ENCODE measurements around the gene DNAJB9.

The DNAJB9 gene

GRCh38 chr7:108589874-108590273 is 20.2 kb downstream of the DNAJB9 start:
- Histone ChIP-seq H3K9me3 (replicated peaks; ENCODE audit: low read length) (no peaks in the 10 kb centered on the region), H3K36me3 (ENCODE audit: insufficient read depth, low read length) (no peaks in the 10 kb centered on the region), H3K4me1 (ENCODE audit: control insufficient read depth, insufficient read depth, low read length) (no peaks in the 10 kb centered on the region), H3K4me2 (ENCODE audit: low read length) (no peak overlapping the region), H3K9ac (ENCODE audit: low read depth, low read length) (no peak overlapping the region), H3K4me3 (ENCODE audit: low read length) (no peak overlapping the region), H3K27me3 (ENCODE audit: control insufficient read depth, insufficient read depth, low read length) (peaks cover 16% of the 10 kb centered on the region)

- peaks cover 13% of the 10 kb centered on the region for H3K27me3 ChIP-seq (ENCODE audit: control insufficient read depth, insufficient read depth, low read length)
- H3K9ac ChIP-seq (ENCODE audit: low read depth, low read length) = no peak overlapping the region
- H3K4me3 ChIP-seq (ENCODE audit: low read length) = no peak overlapping the region
- H3K36me3 ChIP-seq (ENCODE audit: insufficient read depth, low read length) = no peaks in the 10 kb centered on the region
- H3K9me3 ChIP-seq (replicated peaks; ENCODE audit: low read length) = no peaks in the 10 kb centered on the region
- no peak overlapping the region for H3K4me2 ChIP-seq (ENCODE audit: low read length)
- H3K4me1 ChIP-seq (ENCODE audit: control insufficient read depth, insufficient read depth, low read length) = no peaks in the 10 kb centered on the region
These were observed 20.9 kb downstream of the DNAJB9 start for GRCh38 chr7:108590606-108591005.

GRCh38 chr7:108592646-108593201 is 23.1 kb downstream of the DNAJB9 start:
- H3K27me3 ChIP-seq (ENCODE audit: control insufficient read depth, insufficient read depth, low read length) = peaks cover 4% of the 10 kb centered on the region

DNA sequence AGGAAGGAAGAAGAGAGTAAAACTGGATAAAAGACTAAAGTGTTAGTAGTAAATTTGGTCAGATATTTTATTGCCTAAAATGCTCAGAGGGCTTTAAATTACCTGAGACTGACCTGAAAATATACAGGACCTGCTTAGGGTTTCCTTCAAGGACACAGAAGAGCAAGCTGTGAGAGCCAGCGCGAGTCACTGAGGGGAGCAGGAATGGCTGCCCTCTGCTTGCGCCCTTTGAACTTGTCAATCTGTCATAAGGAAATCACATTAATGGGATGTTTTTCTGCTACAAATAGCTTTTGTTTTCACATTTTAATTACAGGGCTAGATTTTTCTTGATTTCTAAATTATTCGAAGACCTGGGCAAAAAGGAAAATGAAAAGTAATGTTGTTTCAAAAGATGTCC is 26.9 kb downstream of the DNAJB9 start:
- Histone ChIP-seq H3K4me1 (ENCODE audit: control insufficient read depth, insufficient read depth, low read length) (no peaks in the 10 kb centered on the region), H3K4me3 (ENCODE audit: low read length) (no peak overlapping the region), H3K27me3 (ENCODE audit: control insufficient read depth, insufficient read depth, low read length) (peaks cover 34% of the 10 kb centered on the region), H3K9me3 (replicated peaks; ENCODE audit: low read length) (no peaks in the 10 kb centered on the region), H3K9ac (ENCODE audit: low read depth, low read length) (no peak overlapping the region), H3K4me2 (ENCODE audit: low read length) (no peak overlapping the region), H3K36me3 (ENCODE audit: insufficient read depth, low read length) (no peaks in the 10 kb centered on the region)

More at GRCh38 chr7:108592646-108593201, 23.1 kb downstream of the DNAJB9 start:
- Histone ChIP-seq H3K4me2 (ENCODE audit: low read length) (no peak overlapping the region), H3K4me1 (ENCODE audit: control insufficient read depth, insufficient read depth, low read length) (no peaks in the 10 kb centered on the region), H3K9ac (ENCODE audit: low read depth, low read length) (no peak overlapping the region), H3K36me3 (ENCODE audit: insufficient read depth, low read length) (no peaks in the 10 kb centered on the region), H3K4me3 (ENCODE audit: low read length) (no peak overlapping the region), H3K9me3 (replicated peaks; ENCODE audit: low read length) (no peaks in the 10 kb centered on the region)

DNA sequence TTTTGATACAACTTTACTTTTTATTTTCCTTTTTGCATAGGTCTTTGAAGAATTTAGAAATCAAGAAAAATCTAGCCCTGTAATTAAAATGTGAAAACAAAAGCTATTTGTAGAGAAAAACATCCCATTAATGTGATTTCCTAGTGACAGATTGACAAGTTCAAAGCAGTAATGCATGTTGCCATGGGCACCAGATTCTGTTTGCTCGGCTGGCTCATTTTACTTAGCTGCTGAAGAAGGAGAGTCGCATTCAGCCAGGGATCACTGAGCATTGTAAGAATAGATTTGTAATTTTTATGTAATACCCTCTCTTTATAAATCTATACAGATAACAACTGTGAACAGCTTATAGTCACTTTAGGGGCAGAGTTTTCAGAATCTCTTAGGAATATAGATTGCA is 28.5 kb downstream of the DNAJB9 start:
- no peaks in the 10 kb centered on the region for H3K9me3 ChIP-seq (replicated peaks; ENCODE audit: low read length)
- no peaks in the 10 kb centered on the region for H3K36me3 ChIP-seq (ENCODE audit: insufficient read depth, low read length)
- no peak overlapping the region for H3K4me3 ChIP-seq (ENCODE audit: low read length)
- no peak overlapping the region for H3K9ac ChIP-seq (ENCODE audit: low read depth, low read length)
- H3K27me3 ChIP-seq (ENCODE audit: control insufficient read depth, insufficient read depth, low read length) = peaks cover 35% of the 10 kb centered on the region
- H3K4me2 ChIP-seq (ENCODE audit: low read length) = no peak overlapping the region
- H3K4me1 ChIP-seq (ENCODE audit: control insufficient read depth, insufficient read depth, low read length) = no peaks in the 10 kb centered on the region

GRCh38 chr7:108598914-108599580 is 29.4 kb downstream of the DNAJB9 start:
- Histone ChIP-seq H3K4me3 (ENCODE audit: low read length) (no peak overlapping the region), H3K27me3 (ENCODE audit: control insufficient read depth, insufficient read depth, low read length) (peaks cover 35% of the 10 kb centered on the region), H3K36me3 (ENCODE audit: insufficient read depth, low read length) (no peaks in the 10 kb centered on the region), H3K4me2 (ENCODE audit: low read length) (no peak overlapping the region), H3K4me1 (ENCODE audit: control insufficient read depth, insufficient read depth, low read length) (no peaks in the 10 kb centered on the region), H3K9ac (ENCODE audit: low read depth, low read length) (no peak overlapping the region), H3K9me3 (replicated peaks; ENCODE audit: low read length) (no peaks in the 10 kb centered on the region)

DNA sequence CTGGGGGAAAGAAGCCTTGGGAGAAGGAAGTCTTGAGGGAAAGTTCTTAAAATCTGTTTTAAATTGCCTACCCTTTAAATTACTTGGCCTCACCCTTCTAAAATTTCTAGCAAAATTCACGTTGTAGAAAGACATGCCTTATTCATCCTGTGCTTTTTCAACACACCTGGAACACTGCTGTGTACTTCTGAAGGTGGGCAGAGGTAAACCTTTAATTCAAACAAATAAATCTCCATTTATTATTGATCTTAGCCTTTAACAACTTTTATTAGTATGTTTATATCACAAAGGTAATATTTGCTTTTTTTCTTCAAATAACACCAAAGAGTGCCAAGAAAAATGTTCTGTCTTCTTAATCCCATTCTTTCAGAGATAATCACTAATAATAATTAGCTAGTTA is 30.7 kb downstream of the DNAJB9 start:
- Histone ChIP-seq H3K27me3 (ENCODE audit: control insufficient read depth, insufficient read depth, low read length) (peaks cover 42% of the 10 kb centered on the region), H3K36me3 (ENCODE audit: insufficient read depth, low read length) (no peaks in the 10 kb centered on the region), H3K9ac (ENCODE audit: low read depth, low read length) (no peak overlapping the region), H3K4me3 (ENCODE audit: low read length) (no peak overlapping the region), H3K4me1 (ENCODE audit: control insufficient read depth, insufficient read depth, low read length) (no peaks in the 10 kb centered on the region), H3K9me3 (replicated peaks; ENCODE audit: low read length) (no peaks in the 10 kb centered on the region), H3K4me2 (ENCODE audit: low read length) (no peak overlapping the region)

GRCh38 chr7:108603656-108604306 is 34.1 kb downstream of the DNAJB9 start:
- Histone ChIP-seq H3K4me1 (ENCODE audit: control insufficient read depth, insufficient read depth, low read length) (no peaks in the 10 kb centered on the region), H3K4me2 (ENCODE audit: low read length) (no peak overlapping the region)

DNA sequence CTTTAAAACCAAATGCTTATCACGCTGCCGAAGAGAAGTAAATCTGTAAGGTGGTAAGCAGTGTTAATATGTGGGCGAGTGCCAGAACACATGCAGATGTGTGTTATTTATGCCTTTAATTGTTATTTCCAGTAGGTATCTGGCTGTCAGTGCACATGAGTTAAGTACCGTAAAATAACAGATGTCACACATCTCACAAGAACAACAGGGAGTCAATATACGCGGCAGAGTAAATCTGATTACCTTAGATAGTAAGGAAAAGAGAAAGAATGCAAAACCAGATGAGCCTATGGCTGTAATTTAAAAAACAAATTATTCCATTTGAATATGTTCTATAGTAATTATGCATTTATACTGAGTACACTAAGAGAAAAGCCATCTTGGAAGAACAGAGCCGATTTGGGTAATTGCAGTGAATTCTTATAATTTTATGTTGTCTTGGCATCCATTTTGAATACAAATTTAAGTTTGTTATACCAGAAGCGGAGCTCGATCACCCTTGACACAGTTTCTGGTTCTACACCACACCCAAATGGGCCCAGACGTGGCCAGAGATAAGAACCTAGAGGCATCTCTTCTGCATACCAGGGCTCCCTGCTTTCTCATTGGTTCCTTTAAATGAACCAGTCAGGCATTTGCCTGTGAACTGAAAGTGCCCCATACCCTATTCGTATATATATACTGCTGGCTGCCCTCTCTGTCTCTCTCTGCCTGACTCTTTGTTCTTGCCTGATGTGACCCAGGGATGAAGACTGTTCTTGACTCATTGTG is 34.8 kb downstream of the DNAJB9 start:
- no peaks in the 10 kb centered on the region for H3K4me1 ChIP-seq (ENCODE audit: control insufficient read depth, insufficient read depth, low read length)
- H3K9ac ChIP-seq (ENCODE audit: low read depth, low read length) = no peak overlapping the region
- no peaks in the 10 kb centered on the region for H3K36me3 ChIP-seq (ENCODE audit: insufficient read depth, low read length)
- H3K9me3 ChIP-seq (replicated peaks; ENCODE audit: low read length) = no peaks in the 10 kb centered on the region
- H3K4me2 ChIP-seq (ENCODE audit: low read length) = no peak overlapping the region
- peaks cover 42% of the 10 kb centered on the region for H3K27me3 ChIP-seq (ENCODE audit: control insufficient read depth, insufficient read depth, low read length)
- H3K4me3 ChIP-seq (ENCODE audit: low read length) = no peak overlapping the region

More at GRCh38 chr7:108603656-108604306, 34.1 kb downstream of the DNAJB9 start:
- Histone ChIP-seq H3K36me3 (ENCODE audit: insufficient read depth, low read length) (no peaks in the 10 kb centered on the region), H3K4me3 (ENCODE audit: low read length) (no peak overlapping the region), H3K27me3 (ENCODE audit: control insufficient read depth, insufficient read depth, low read length) (peaks cover 49% of the 10 kb centered on the region), H3K9me3 (replicated peaks; ENCODE audit: low read length) (no peaks in the 10 kb centered on the region), H3K9ac (ENCODE audit: low read depth, low read length) (no peak overlapping the region)

GRCh38 chr7:108605559-108606201 is 36.0 kb downstream of the DNAJB9 start:
- H3K9me3 ChIP-seq (replicated peaks; ENCODE audit: low read length) = no peaks in the 10 kb centered on the region
- no peak overlapping the region for H3K4me2 ChIP-seq (ENCODE audit: low read length)
- no peaks in the 10 kb centered on the region for H3K4me1 ChIP-seq (ENCODE audit: control insufficient read depth, insufficient read depth, low read length)
- peaks cover 35% of the 10 kb centered on the region for H3K27me3 ChIP-seq (ENCODE audit: control insufficient read depth, insufficient read depth, low read length)
- H3K4me3 ChIP-seq (ENCODE audit: low read length) = no peak overlapping the region
- H3K9ac ChIP-seq (ENCODE audit: low read depth, low read length) = no peak overlapping the region
- no peaks in the 10 kb centered on the region for H3K36me3 ChIP-seq (ENCODE audit: insufficient read depth, low read length)

DNA sequence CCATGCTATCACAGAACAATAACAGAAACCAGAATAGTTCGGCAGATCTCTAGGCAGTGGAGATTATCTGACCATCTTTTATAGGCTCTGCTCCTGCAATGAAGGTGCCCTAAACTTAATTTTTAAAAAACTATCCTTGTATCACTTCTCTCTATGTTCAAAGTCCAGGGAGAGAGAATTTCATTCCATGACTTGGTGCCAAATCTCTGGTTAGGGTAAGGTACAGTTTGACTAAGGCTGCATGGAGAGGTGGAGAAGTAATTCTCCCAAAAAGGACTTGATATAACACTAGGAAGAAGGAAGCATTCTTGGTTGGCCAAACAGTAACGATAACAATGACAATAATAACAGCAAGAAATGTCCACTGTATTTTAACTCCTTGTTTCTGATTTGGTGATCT is 40.0 kb downstream of the DNAJB9 start:
- no peak overlapping the region for H3K4me3 ChIP-seq (ENCODE audit: low read length)
- H3K9me3 ChIP-seq (replicated peaks; ENCODE audit: low read length) = no peaks in the 10 kb centered on the region
- H3K4me1 ChIP-seq (ENCODE audit: control insufficient read depth, insufficient read depth, low read length) = no peaks in the 10 kb centered on the region
- no peak overlapping the region for H3K9ac ChIP-seq (ENCODE audit: low read depth, low read length)
- H3K36me3 ChIP-seq (ENCODE audit: insufficient read depth, low read length) = no peaks in the 10 kb centered on the region
- no peak overlapping the region for H3K4me2 ChIP-seq (ENCODE audit: low read length)
- peaks cover 35% of the 10 kb centered on the region for H3K27me3 ChIP-seq (ENCODE audit: control insufficient read depth, insufficient read depth, low read length)

Data from skeletal muscle satellite cell (primary cell).